ENCODE measurements around the gene PPP1R13L.

Gene PPP1R13L

GRCh38 chr19:45362291-45362690, 42.6 kb downstream of the PPP1R13L start:
- DNase-seq, result no peak

- no peak for DNase-seq
These were observed 43.3 kb downstream of the PPP1R13L start for GRCh38 chr19:45361608-45362007.

GRCh38 chr19:45358213-45358792, 46.6 kb downstream of the PPP1R13L start:
- DNase-seq, result no peak

GRCh38 chr19:45357445-45357783, 47.5 kb downstream of the PPP1R13L start:
- no peak for DNase-seq

- DNase-seq, result no peak
These were observed 48.0 kb downstream of the PPP1R13L start for GRCh38 chr19:45356760-45357444.

GRCh38 chr19:45355910-45356309, 49.0 kb downstream of the PPP1R13L start:
- no peak for DNase-seq

- no peak for DNase-seq
These were observed 49.5 kb downstream of the PPP1R13L start for GRCh38 chr19:45355402-45355801.

GRCh38 chr19:45354241-45354842, 50.5 kb downstream of the PPP1R13L start:
- no peak for DNase-seq

GRCh38 chr19:45352914-45353796, 51.7 kb downstream of the PPP1R13L start:
- DNase-seq, result no peak

GRCh38 chr19:45352471-45352870, 52.4 kb downstream of the PPP1R13L start:
- DNase-seq, result no peak

GRCh38 chr19:45352062-45352461, 52.8 kb downstream of the PPP1R13L start:
- DNase-seq, result no peak

GRCh38 chr19:45351401-45351952, 53.4 kb downstream of the PPP1R13L start:
- no peak for DNase-seq

GRCh38 chr19:45350477-45351058, 54.3 kb downstream of the PPP1R13L start:
- DNase-seq, result no peak

- DNase-seq, result no peak
These were observed 55.4 kb downstream of the PPP1R13L start for GRCh38 chr19:45349430-45349941.

- no peak for DNase-seq
These were observed 55.8 kb downstream of the PPP1R13L start for GRCh38 chr19:45349126-45349415.

- DNase-seq, result no peak
These were observed 56.3 kb downstream of the PPP1R13L start for GRCh38 chr19:45348367-45349125.

- DNase-seq, result no peak
These were observed 57.1 kb downstream of the PPP1R13L start for GRCh38 chr19:45347570-45348366.

- no peak for DNase-seq
These were observed 58.4 kb downstream of the PPP1R13L start for GRCh38 chr19:45346449-45346848.

- no peak for DNase-seq
These were observed 59.4 kb downstream of the PPP1R13L start for GRCh38 chr19:45345506-45345860.

GRCh38 chr19:45344621-45345505, 60.0 kb downstream of the PPP1R13L start:
- no peak for DNase-seq

Data from right hindlimb (tissue), 1 donor.